Muscle layer of colon (tissue), 2 donors: Measurements from ENCODE around the gene TNS4.

Experiments used
- H3K27ac ChIP-seq: one replicate; pipeline ENCODE4 v1.7.0; 2013; ENCODE audit warnings: low read depth, mild to moderate bottlenecking, low read length, moderate library complexity
- H3K27me3 ChIP-seq, 2 donors: one replicate each; pipeline ENCODE4 v1.7.0; 2013; ENCODE audit warnings: low read length in 2 of 2, mild to moderate bottlenecking in 2 of 2; ENCODE audit not compliant: insufficient read depth in 2 of 2, control insufficient read depth in 1 of 2
- H3K36me3 ChIP-seq: one replicate; pipeline ENCODE4 v1.7.0; 2013; ENCODE audit warnings: mild to moderate bottlenecking, low read length; ENCODE audit not compliant: insufficient read depth
- H3K4me1 ChIP-seq: one replicate; pipeline ENCODE4 v1.7.0; 2013; ENCODE audit warnings: mild to moderate bottlenecking, low read length; ENCODE audit not compliant: insufficient read depth
- H3K4me3 ChIP-seq, 2 donors: one replicate each; pipeline ENCODE4 v1.7.0; 2013; ENCODE audit warnings: low read length in 2 of 2, low read depth in 1 of 2, mild to moderate bottlenecking in 1 of 2, moderate library complexity in 1 of 2
- H3K9ac ChIP-seq: one replicate; pipeline ENCODE4 v1.7.0; 2013; ENCODE audit warnings: low read length
- H3K9me3 ChIP-seq: one replicate; pipeline ENCODE4 v1.7.0; 2013; ENCODE audit warnings: mild to moderate bottlenecking, low read length
- donor health status: abdominal sarcoma.
- donor health status: Adenocarcinoma of cecum.

The TNS4 gene

GRCh38 chr17:40463122-40463550 lies 38.3 kb downstream of the TNS4 start:
- Histone ChIP-seq H3K9me3 (no peaks in the 10 kb centered on the region), H3K9ac (no peak overlapping the region), H3K27ac (peak overlapping the region; percentile 19), H3K27me3 (no peaks in the 10 kb centered on the region), H3K4me1 (peaks cover 52% of the 10 kb centered on the region), H3K36me3 (no peaks in the 10 kb centered on the region), H3K4me3 (no peak overlapping the region)

GRCh38 chr17:40462343-40463121 lies 38.9 kb downstream of the TNS4 start:
- H3K4me1 ChIP-seq: peaks cover 58% of the 10 kb centered on the region
- H3K27me3 ChIP-seq: no peaks in the 10 kb centered on the region
- peaks cover under 1% of the 10 kb centered on the region for H3K36me3 ChIP-seq
- H3K9ac ChIP-seq: no peak overlapping the region
- no peak overlapping the region for H3K4me3 ChIP-seq
- peak overlapping the region; percentile 77 for H3K27ac ChIP-seq
- H3K9me3 ChIP-seq: no peaks in the 10 kb centered on the region

- Histone ChIP-seq H3K36me3 (peaks cover 7% of the 10 kb centered on the region), H3K27me3 (no peaks in the 10 kb centered on the region), H3K9me3 (no peaks in the 10 kb centered on the region), H3K27ac (peak overlapping the region; percentile 77), H3K4me3 (no peak overlapping the region), H3K4me1 (peaks cover 65% of the 10 kb centered on the region), H3K9ac (peak overlapping the region; percentile 12)
These were observed 39.6 kb downstream of the TNS4 start for GRCh38 chr17:40461732-40462342.

- H3K9ac ChIP-seq: peak overlapping the region; percentile 12
- no peaks in the 10 kb centered on the region for H3K27me3 ChIP-seq
- peaks cover 72% of the 10 kb centered on the region for H3K4me1 ChIP-seq
- peak overlapping the region; percentile 77 for H3K27ac ChIP-seq
- H3K9me3 ChIP-seq: no peaks in the 10 kb centered on the region
- H3K4me3 ChIP-seq: no peak overlapping the region
- H3K36me3 ChIP-seq: peaks cover 14% of the 10 kb centered on the region
These were observed 40.3 kb downstream of the TNS4 start for GRCh38 chr17:40460968-40461731.

GRCh38 chr17:40460604-40460967 lies 40.8 kb downstream of the TNS4 start:
- no peaks in the 10 kb centered on the region for H3K9me3 ChIP-seq
- peaks cover 20% of the 10 kb centered on the region for H3K36me3 ChIP-seq
- peaks cover 78% of the 10 kb centered on the region for H3K4me1 ChIP-seq
- no peaks in the 10 kb centered on the region for H3K27me3 ChIP-seq
- H3K27ac ChIP-seq: peak overlapping the region; percentile 70
- no peak overlapping the region for H3K9ac ChIP-seq
- no peak overlapping the region for H3K4me3 ChIP-seq

- H3K27ac ChIP-seq: peak overlapping the region; percentile 70
- peaks cover 78% of the 10 kb centered on the region for H3K4me1 ChIP-seq
- H3K27me3 ChIP-seq: no peaks in the 10 kb centered on the region
- H3K36me3 ChIP-seq: peaks cover 26% of the 10 kb centered on the region
- H3K9me3 ChIP-seq: no peaks in the 10 kb centered on the region
- H3K9ac ChIP-seq: no peak overlapping the region
- no peak overlapping the region for H3K4me3 ChIP-seq
These were observed 41.5 kb downstream of the TNS4 start for GRCh38 chr17:40459636-40460603.

- peaks cover 35% of the 10 kb centered on the region for H3K36me3 ChIP-seq
- H3K4me3 ChIP-seq: no peak overlapping the region
- no peaks in the 10 kb centered on the region for H3K27me3 ChIP-seq
- H3K27ac ChIP-seq: peak overlapping the region; percentile 67
- no peak overlapping the region for H3K9ac ChIP-seq
- peaks cover 83% of the 10 kb centered on the region for H3K4me1 ChIP-seq
- no peaks in the 10 kb centered on the region for H3K9me3 ChIP-seq
These were observed 42.5 kb downstream of the TNS4 start for GRCh38 chr17:40458851-40459482.

- H3K4me3 ChIP-seq: no peak overlapping the region
- H3K27ac ChIP-seq: peak overlapping the region; percentile 67
- H3K4me1 ChIP-seq: peaks cover 87% of the 10 kb centered on the region
- H3K27me3 ChIP-seq: no peaks in the 10 kb centered on the region
- no peaks in the 10 kb centered on the region for H3K9me3 ChIP-seq
- no peak overlapping the region for H3K9ac ChIP-seq
- H3K36me3 ChIP-seq: peaks cover 42% of the 10 kb centered on the region
These were observed 43.2 kb downstream of the TNS4 start for GRCh38 chr17:40457964-40458791.

GRCh38 chr17:40457369-40457768 lies 44.1 kb downstream of the TNS4 start:
- peak overlapping the region; percentile 67 for H3K27ac ChIP-seq
- H3K36me3 ChIP-seq: peaks cover 51% of the 10 kb centered on the region
- peaks cover 87% of the 10 kb centered on the region for H3K4me1 ChIP-seq

More at GRCh38 chr17:40457369-40457768, 44.1 kb downstream of the TNS4 start:
- no peaks in the 10 kb centered on the region for H3K9me3 ChIP-seq
- no peaks in the 10 kb centered on the region for H3K27me3 ChIP-seq
- H3K4me3 ChIP-seq: no peak overlapping the region
- H3K9ac ChIP-seq: no peak overlapping the region
